HCT116 (cell line): ENCODE measurements around the gene INTS12. TPM values are rescaled to one million over a fixed set of nuclear protein-coding genes. Genes with fewer than 3 reads are reported as not detected.

Source experiments
- ATAC-seq: fragments of 200-7000 bp; cut with Tn5 transposase; 2 replicates; pipeline ENCODE4 v1.9.1; 2020; ENCODE audit warnings: mild to moderate bottlenecking, moderate library complexity
- BruUV-seq: library from RNA; stranded (reverse); fragments of 400-500 nt; replicated peaks from 2 replicates; lab custom pipeline; 2021; lab: Mats Ljungman, UMichigan
- CTCF ChIA-PET: fragments of 300-600 bp; sonication (Branson Sonifier 250); formaldehyde crosslinking; loops from one replicate; lab custom pipeline; 2021; ENCODE audit warnings: antibody characterized with exemption; lab: Charles Lee
- POLR2A ChIA-PET: fragments of 300-600, 350-600 bp; sonication (Branson Sonifier 250); formaldehyde crosslinking; loops from one replicate; lab custom pipeline; 2021; ENCODE audit warnings: antibody characterized with exemption; lab: Charles Lee
- RAD21 ChIA-PET, 2 experiments: fragments of 300-600 bp; sonication (Branson Sonifier 250); formaldehyde crosslinking; loops; one replicate each; lab custom pipeline; 2023; ENCODE audit warnings: low total read pairs in 2 of 2; ENCODE audit not compliant: uncharacterized antibody in 2 of 2, unreplicated experiment in 2 of 2, low non-redundant PET in 1 of 2; lab: Charles Lee
- DNase-seq: peaks from one replicate; pipeline ENCODE4 v3.0.0-alpha.2; 2010; ENCODE audit warnings: low read depth, low spot score
- H2AFZ ChIP-seq: fragments of 200-600 bp; shearing (Covaris generic), sonication (generic); 2 replicates; pipeline ENCODE4 v1.6.1; 2017; ENCODE audit warnings: low read depth, mixed run types, mixed read lengths, antibody characterized with exemption, low read length; ENCODE audit not compliant: poor library complexity, severe bottlenecking
- H3K27ac ChIP-seq: 2 replicates; pipeline ENCODE4 v1.5.1; 2012; ENCODE audit warnings: low read depth, low read length
- H3K27me3 ChIP-seq: fragments of 200-600 bp; sonication (generic); 2 replicates; pipeline ENCODE4 v1.6.1; 2016; ENCODE audit warnings: mixed run types, low read length, mixed read lengths; ENCODE audit not compliant: insufficient read depth
- H3K36me3 ChIP-seq, 2 experiments: fragments of 200-500 bp in 1 of 2; fragments of 200-600 bp in 1 of 2; sonication (Bioruptor generic) in 1 of 2; sonication (generic) in 1 of 2; 2 replicates each; pipeline versions ENCODE4 v1.5.1 to v1.6.1; 2014 to 2016; ENCODE audit warnings: low read length in 2 of 2, inconsistent platforms in 1 of 2, mixed read lengths in 1 of 2, mixed run types in 1 of 2; ENCODE audit not compliant: insufficient read depth in 2 of 2, control insufficient read depth in 1 of 2
- H3K4me1 ChIP-seq, 2 experiments: fragments of 200-600 bp in 1 of 2; sonication (generic) in 1 of 2; 2 replicates each; pipeline versions ENCODE4 v1.5.1 to v1.6.1; 2012 to 2017; ENCODE audit warnings: low read length in 2 of 2, inconsistent platforms in 1 of 2, mild to moderate bottlenecking in 1 of 2, mixed read lengths in 1 of 2, mixed run types in 1 of 2, moderate library complexity in 1 of 2; ENCODE audit not compliant: insufficient read depth in 2 of 2, control insufficient read depth in 1 of 2
- H3K4me2 ChIP-seq: fragments of 200-600 bp; sonication (generic); 2 replicates; pipeline ENCODE4 v1.6.1; 2017; ENCODE audit warnings: mixed run types, low read length, mixed read lengths
- H3K4me3 ChIP-seq, 2 experiments: fragments of 200-600 bp in 1 of 2; sonication (generic) in 1 of 2; replicated peaks in 1 of 2; 2 replicates each; pipeline ENCODE4 v1.5.1; 2011 to 2016; ENCODE audit warnings: low read length in 2 of 2, control low read depth in 1 of 2, low read depth in 1 of 2, mild to moderate bottlenecking in 1 of 2, mixed read lengths in 1 of 2, mixed run types in 1 of 2
- H3K79me2 ChIP-seq: fragments of 200-600 bp; sonication (generic); 2 replicates; pipeline ENCODE4 v1.6.1; 2017; ENCODE audit warnings: mild to moderate bottlenecking, mixed run types, low read length, moderate library complexity, mixed read lengths; ENCODE audit not compliant: insufficient read depth
- H3K9ac ChIP-seq: fragments of 200-600 bp; sonication (generic); 2 replicates; pipeline ENCODE4 v1.6.1; 2016; ENCODE audit warnings: low read length, mixed read lengths
- H3K9me2 ChIP-seq: fragments of 200-600 bp; sonication (generic), shearing (Covaris generic); 2 replicates; pipeline ENCODE4 v1.6.1; 2017; ENCODE audit warnings: mixed run types, mild to moderate bottlenecking, moderate library complexity; ENCODE audit not compliant: insufficient read depth
- H3K9me3 ChIP-seq, 2 experiments: fragments of 200-500 bp in 1 of 2; fragments of 200-600 bp in 1 of 2; sonication (Bioruptor generic) in 1 of 2; sonication (generic) in 1 of 2; 2 replicates each; pipeline ENCODE4 v1.6.1; 2014 to 2017; ENCODE audit warnings: low read length in 2 of 2, mixed read lengths in 2 of 2, inconsistent platforms in 1 of 2, low read depth in 1 of 2, mild to moderate bottlenecking in 1 of 2, mixed run types in 1 of 2, moderate library complexity in 1 of 2; ENCODE audit not compliant: control insufficient read depth in 1 of 2, insufficient read depth in 1 of 2
- H4K20me1 ChIP-seq: fragments of 200-600 bp; sonication (generic), shearing (Covaris generic); 2 replicates; pipeline ENCODE4 v1.6.1; 2017; ENCODE audit warnings: mixed run types, mild to moderate bottlenecking, moderate library complexity; ENCODE audit not compliant: insufficient read depth
- EZH2phosphoT487 ChIP-seq: fragments of 200-600 bp; IDR thresholded peaks from 2 replicates; pipeline ENCODE4 v1.6.1; 2018; ENCODE audit warnings: antibody characterized with exemption, borderline replicate concordance
- FOSL1 ChIP-seq: IDR thresholded peaks from 2 replicates; pipeline ENCODE4 v1.6.1; 2012; ENCODE audit warnings: low read depth
- POLR2AphosphoS5 ChIP-seq: IDR thresholded peaks from 2 replicates; pipeline ENCODE4 v1.6.1; 2011; ENCODE audit warnings: mild to moderate bottlenecking, low read depth, low read length, moderate library complexity
- SIN3A ChIP-seq: IDR thresholded peaks from 2 replicates; pipeline ENCODE4 v1.6.1; 2012; ENCODE audit warnings: low read depth
- SP1 ChIP-seq: IDR thresholded peaks from 2 replicates; pipeline ENCODE4 v1.6.1; 2012; ENCODE audit warnings: low read depth
- intact Hi-C: fragments of 100-400 bp; cut with micrococcal nuclease; formaldehyde crosslinking; loops from 2 replicates; pipeline ENCODE4 v1.10.0; 2022
- total RNA-seq: library from RNA; stranded (reverse); gene quantifications from one replicate; pipeline ENCODE4 v1.2.1, GENCODE V29; 2021; ENCODE audit not compliant: unreplicated experiment
- TF ChIP-seq, protein P1 (sequence below): IDR thresholded peaks from 2 replicates; pipeline ENCODE4 v1.6.1; 2011; ENCODE audit warnings: mild to moderate bottlenecking, low read length, moderate library complexity; ENCODE audit not compliant: insufficient replicate concordance; ENCODE audit errors: extremely low read depth
- TF ChIP-seq, protein P2 (sequence below), 3 experiments: fragments of 200-600 bp in 1 of 3; sonication (generic) in 1 of 3; IDR thresholded peaks in 2 of 3; conservative IDR thresholded peaks in 1 of 3; 2 replicates each; pipeline ENCODE4 v1.5.1; 2012 to 2017; ENCODE audit warnings: low read depth in 2 of 3, low read length in 2 of 3, antibody characterized with exemption in 1 of 3, borderline replicate concordance in 1 of 3, control low read depth in 1 of 3, mild to moderate bottlenecking in 1 of 3, mixed read lengths in 1 of 3, mixed run types in 1 of 3, moderate library complexity in 1 of 3; ENCODE audit not compliant: insufficient read depth in 1 of 3
- TF ChIP-seq, protein P3 (sequence below): IDR thresholded peaks from 2 replicates; pipeline ENCODE4 v1.6.1; 2012

Gene INTS12
- total RNA-seq, 1 experiment from 2014 or later, result 18.5 TPM

DNA sequence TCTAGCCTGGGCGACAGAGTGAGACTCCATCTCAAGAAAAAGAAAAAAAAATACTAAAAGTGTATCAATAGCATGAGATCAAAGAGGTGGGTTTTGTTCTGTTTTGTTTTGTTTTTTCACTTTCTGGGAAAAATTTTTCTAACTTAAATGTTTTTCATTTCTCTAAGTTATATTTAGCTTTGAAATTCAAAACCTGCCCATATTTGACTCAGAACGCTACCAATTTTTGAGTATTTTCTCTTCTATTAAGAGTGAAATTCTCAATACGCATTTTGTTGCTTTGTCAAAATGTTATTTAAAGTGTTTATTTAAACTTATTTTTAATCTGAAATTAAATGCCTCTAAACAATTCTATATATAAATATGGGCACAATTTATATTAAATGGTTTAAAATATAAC is 39.7 kb upstream of the INTS12 start:
- DNase-seq, result no peak
- POLR2A ChIA-PET, result no interaction called here
- intact Hi-C loops, result no loop called here

More for the DNA sequence above, 39.7 kb upstream of the INTS12 start:
- no peaks in the 10 kb centered on the region for H3K36me3 ChIP-seq
- TF ChIP-seq, protein P1, sequence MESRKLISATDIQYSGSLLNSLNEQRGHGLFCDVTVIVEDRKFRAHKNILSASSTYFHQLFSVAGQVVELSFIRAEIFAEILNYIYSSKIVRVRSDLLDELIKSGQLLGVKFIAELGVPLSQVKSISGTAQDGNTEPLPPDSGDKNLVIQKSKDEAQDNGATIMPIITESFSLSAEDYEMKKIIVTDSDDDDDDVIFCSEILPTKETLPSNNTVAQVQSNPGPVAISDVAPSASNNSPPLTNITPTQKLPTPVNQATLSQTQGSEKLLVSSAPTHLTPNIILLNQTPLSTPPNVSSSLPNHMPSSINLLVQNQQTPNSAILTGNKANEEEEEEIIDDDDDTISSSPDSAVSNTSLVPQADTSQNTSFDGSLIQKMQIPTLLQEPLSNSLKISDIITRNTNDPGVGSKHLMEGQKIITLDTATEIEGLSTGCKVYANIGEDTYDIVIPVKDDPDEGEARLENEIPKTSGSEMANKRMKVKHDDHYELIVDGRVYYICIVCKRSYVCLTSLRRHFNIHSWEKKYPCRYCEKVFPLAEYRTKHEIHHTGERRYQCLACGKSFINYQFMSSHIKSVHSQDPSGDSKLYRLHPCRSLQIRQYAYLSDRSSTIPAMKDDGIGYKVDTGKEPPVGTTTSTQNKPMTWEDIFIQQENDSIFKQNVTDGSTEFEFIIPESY, result no peak
- TF ChIP-seq EZH2phosphoT487, result no peak
- no peak for TF ChIP-seq SIN3A
- TF ChIP-seq, protein P2, sequence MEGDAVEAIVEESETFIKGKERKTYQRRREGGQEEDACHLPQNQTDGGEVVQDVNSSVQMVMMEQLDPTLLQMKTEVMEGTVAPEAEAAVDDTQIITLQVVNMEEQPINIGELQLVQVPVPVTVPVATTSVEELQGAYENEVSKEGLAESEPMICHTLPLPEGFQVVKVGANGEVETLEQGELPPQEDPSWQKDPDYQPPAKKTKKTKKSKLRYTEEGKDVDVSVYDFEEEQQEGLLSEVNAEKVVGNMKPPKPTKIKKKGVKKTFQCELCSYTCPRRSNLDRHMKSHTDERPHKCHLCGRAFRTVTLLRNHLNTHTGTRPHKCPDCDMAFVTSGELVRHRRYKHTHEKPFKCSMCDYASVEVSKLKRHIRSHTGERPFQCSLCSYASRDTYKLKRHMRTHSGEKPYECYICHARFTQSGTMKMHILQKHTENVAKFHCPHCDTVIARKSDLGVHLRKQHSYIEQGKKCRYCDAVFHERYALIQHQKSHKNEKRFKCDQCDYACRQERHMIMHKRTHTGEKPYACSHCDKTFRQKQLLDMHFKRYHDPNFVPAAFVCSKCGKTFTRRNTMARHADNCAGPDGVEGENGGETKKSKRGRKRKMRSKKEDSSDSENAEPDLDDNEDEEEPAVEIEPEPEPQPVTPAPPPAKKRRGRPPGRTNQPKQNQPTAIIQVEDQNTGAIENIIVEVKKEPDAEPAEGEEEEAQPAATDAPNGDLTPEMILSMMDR (IDR thresholded peaks at IDR 0.05 in 2 of 3, conservative IDR thresholded peaks at IDR 0.05 in 1 of 3; ENCODE audit: borderline replicate concordance in 1 of 3, insufficient read depth in 1 of 3, low read depth in 2 of 3, low read length in 2 of 3), result no peak
- no peak for TF ChIP-seq FOSL1
- TF ChIP-seq, protein P3, sequence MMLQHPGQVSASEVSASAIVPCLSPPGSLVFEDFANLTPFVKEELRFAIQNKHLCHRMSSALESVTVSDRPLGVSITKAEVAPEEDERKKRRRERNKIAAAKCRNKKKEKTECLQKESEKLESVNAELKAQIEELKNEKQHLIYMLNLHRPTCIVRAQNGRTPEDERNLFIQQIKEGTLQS, result no peak
- no peak for TF ChIP-seq POLR2AphosphoS5
- no peak for TF ChIP-seq SP1
- TF ChIP-seq, all 23 proteins: peak for 0
- Histone ChIP-seq H3K9ac (no peak overlapping the region), H4K20me1 (no peaks in the 10 kb centered on the region), H3K9me3 (no peaks in the 10 kb centered on the region), H3K9me2 (no peaks in the 10 kb centered on the region), H3K4me1 (no peaks in the 10 kb centered on the region), H3K4me3 (no peak overlapping the region), H2AFZ (no peak overlapping the region), H3K27ac (no peak overlapping the region), H3K27me3 (no peaks in the 10 kb centered on the region), H3K4me2 (no peak overlapping the region), H3K79me2 (no peaks in the 10 kb centered on the region)
- no peak for ATAC-seq
- ChIA-PET CTCF (no interaction called here), RAD21 (no interaction called here)
- no TSS peak for BruUV-seq
